NAMALWA (cell line): ENCODE measurements around the gene CAPN13.

Experiments used
- DNase-seq: peaks from one replicate; pipeline ENCODE4 v3.0.0-alpha.2; 2015; ENCODE audit warnings: low spot score

CAPN13 gene

DNA sequence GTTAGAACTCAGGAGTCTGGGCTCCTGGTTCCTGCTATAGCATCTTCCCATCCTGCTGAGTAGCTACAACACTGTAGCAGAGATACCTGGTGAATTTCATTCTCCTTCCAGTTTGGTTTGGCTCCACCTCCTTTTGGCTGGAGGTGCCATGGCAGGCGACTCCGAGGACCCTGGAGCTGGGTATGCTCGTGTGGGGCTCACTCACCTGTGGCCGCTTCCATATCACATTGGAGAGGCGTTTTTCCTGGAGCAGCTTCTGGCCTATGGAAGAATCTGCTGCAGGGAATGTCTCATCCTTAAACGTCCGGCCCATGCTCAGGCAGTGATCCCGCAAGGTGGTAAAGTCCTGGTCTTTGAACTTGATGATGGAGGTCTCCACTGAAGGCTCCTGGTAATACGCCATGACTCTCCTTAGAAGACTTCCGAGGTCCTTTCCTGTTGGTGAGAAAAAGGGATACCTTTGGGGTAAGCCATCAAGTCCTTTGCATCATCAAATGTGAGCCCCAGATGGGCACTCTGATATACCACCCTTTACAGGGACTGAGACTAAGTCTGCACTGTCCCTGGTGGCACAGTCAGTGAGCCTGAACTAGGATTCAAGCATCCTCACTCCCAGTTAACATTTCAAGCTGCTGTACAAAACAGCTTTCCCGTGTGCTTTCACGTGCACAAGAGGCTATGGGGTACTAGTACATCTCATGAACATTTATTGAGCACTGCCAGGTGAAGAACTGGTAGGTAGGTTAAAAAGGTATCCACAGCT lies 20.1 kb downstream of the CAPN13 start:
- DNase-seq, result no peak

DNA sequence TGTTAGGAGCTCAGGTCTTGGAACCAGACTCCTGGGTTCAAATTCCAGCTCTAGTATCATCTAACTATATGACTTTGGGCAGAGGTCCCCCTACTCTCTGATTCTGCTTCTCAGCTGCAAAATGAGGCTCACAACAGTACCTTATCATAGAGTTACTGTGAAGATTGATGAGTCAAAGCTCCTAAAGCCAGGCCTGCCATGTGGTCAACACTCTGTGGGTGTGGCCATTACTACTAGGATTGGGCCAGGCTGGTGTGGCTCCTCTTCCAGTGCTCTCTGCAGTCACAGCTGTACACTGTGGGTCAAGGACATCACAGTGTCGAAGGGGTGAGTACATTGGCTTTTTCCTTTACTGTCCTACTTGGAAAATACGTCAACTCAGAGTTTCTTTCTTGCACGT lies 22.6 kb downstream of the CAPN13 start:
- no peak for DNase-seq

DNA sequence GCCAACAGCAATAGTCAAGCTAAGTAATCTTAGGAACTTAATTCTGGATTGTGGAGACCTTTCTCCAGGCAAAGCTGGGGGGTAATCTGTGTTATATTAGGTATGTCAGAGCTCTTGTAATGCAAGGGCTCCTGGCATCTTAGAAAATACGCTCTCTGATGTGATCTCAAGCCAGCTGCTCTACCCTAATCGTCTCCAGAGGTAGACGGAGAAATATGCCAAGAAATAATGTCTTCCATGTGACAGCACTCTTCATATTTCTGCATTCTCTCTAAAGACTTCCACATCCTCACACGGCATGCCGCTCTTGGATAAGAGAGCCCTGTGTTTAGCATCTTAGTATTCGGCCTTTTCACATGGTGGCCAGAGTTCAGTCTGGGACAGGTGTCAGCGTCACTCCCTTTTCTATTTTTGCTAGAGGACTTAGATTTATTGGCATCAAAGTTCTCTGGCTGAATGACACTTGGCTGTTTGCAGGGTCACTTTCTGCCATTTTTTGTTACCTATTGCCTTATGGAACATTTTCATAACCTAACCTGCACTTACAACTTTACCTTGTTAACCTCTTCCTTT lies 25.2 kb downstream of the CAPN13 start:
- DNase-seq, result no peak

DNA sequence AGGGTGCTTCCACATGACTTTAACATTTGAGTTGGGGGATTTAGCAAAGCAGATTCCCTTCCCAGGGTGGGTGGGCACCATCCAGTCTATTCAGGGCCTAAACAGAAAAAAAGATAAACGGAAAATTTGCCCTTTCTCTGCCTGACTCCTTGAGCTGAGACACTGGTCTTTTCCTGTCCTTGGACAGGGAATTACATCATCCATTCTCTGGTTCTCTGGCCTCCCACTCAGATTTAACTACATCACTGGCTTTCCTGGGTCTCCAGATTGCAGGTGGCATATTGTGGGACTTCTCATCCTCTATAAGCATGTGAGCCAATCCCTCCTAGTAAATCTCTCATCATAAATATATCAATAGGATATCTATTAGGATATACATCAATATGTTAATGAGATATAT lies 25.8 kb downstream of the CAPN13 start:
- no peak for DNase-seq

DNA sequence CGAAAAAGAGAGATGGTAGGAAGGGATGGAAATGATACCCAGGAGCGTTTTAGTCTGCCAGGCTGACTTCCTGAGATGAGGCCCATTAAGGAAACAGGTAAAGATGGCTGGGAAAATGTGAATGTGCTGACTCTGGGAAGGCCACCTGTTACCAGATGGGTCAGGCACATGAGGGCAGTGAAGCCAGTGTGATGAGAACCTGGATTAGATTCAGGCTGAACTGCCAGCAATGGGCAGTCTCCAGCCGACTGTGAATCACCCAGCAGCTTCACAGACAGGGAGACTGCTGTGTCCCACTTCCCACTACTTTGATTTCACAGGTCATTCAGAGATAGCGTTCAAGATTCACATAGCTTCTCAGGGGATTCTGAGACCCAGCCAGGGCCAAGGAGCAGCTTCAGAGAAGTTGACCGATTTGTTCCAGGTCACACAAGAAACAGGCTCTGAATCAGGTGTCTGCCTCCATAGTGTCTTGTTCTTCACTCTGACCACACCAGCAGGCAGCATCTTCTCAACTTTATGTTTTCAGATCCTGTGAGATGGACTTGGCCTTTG lies 26.4 kb downstream of the CAPN13 start:
- no peak for DNase-seq

DNA sequence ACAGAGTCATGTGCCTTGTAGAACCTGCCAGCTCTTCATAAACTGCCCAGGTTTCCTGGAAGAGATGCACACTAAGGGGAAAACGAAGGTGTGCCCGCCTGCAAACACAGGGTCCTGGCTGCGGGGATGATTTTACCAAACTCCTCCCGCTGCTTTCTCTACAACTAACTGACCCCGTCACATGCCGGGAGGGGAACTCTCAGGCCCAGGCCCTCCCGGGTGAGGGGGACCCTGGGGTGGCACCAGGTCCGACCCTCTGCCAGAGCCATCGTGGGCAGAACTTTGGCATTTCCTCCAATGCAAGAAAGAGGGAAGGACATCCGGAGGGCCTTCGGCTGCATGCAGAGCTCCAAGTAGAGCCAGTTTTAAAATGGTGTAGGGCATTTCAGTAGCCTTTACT lies 28.6 kb downstream of the CAPN13 start:
- DNase-seq, result no peak

DNA sequence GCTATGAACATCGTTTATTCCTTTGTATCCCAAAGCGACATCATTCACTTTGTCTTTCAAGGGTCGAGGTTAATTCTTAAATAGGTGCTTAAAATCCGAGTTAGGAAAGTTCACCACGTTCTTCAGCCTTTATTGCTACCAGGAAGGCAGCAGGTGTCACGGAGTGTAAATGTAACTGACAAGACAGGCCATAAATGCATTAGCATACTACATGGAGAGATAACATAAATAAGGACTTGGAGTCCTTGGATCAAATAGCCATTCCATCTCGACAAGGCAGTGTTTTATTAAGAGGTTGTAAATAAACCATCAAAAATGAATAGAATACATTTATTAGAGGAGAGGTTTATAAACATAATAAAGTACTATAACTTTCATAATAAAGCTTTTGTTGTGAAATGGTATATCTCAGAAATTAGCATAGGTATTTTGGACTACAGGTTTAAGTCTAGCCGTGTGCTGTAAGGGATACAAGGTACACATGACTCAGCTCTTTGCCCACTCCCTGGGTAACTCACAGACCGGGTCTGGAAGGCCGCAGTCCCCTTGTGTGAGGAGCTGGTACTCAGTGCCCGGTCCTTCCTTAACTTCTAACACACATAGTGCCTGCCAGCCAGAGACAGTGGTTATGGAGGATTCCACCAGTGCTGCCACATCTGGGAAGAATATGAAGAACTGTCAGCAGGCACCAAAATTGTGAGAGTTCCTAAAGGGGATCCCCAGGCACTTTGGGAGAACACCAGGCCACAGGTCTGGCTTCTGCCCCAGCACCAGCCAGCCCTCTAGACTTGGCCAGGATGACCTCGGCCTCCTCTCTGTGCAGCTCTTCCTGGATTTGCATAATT lies 29.4 kb downstream of the CAPN13 start:
- DNase-seq, result no peak

DNA sequence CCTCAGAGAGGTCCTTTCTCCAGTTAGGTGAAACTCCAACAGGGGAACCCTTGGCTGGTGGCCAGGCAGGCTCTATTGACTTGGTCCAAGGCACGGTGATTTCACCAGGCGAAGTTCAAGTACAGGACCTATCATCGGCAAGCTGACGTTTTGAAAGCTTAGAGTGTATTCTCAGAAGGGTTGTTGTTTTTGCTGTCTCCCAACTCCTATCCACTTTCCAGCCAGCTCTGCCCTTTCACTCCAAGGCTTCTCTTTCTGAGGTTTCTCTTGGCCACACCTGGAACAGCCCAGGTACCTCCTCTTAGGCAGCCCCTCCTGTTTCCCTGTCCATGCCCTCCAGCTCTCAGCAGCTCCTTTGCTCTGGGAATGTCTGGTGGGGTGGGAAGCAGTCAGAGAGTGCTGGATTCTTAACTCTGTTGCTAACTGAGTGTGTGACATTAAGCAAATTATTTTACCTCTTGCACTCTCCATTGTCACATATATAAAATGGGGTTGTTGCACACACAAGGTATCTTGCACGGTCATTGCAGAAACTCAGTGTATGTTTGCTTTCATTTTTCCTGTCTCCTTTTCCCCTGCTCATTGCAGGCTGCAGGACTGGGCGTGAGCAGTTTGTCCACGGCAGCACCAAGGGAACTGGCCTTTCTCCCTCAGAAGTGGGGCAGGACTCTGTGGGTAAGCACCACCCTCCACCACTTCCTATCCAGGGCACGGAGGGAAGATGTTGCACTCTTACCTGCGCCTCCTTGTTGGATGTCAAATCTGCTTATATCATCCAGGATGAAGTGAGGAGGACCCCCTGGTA lies 30.2 kb downstream of the CAPN13 start:
- DNase-seq, result no peak

DNA sequence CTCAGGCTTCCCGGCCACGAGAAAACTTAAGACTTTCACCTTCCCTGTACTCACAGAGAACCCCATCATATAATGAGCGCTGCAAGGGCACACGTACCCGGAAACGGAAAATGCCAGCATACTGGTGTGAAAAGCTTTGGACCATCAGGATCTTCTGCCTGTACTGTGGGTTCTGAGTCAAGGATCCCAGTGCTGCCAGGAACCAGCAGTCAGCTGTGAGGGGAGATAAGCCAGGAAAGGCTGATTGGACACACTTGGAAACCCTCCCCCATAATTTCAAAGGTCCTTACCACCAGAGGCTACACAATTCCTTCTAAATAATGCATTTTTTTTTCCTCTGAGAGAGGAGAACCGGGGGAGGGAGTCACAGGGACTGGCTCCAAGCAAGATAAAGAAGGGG lies 31.4 kb downstream of the CAPN13 start:
- DNase-seq, result no peak

DNA sequence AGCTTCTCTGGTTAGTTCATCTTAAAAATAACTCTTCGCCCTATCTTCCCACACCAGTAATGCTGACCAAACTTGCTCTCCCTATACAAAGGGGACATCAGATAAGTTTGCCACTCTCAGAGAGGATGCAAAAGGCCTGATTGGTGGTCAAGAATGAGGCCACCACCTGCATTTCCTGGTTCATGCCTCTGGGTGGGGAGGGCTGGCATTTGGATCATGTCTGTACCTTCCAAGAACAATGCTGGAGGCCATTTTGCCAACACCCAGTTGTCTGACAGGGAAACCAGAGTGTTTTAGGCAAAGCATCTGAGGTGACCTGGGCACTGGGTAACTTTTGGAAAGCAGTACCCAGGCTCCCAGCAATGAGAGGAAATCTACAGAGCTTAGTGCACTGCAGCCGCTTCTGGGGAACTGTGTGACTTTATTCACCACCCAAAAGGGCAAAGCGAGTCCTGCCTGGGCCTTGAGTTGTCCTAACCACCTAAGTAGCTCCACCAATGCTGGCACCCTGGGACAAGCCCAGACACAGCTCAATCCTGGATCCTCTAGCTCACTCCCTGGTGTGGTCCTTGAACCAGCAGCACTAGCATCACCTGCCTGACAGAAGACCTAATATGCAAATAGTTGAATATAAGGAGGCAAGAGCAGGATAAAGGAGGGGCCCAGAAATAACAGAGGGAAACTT lies 35.1 kb downstream of the CAPN13 start:
- no peak for DNase-seq

DNA sequence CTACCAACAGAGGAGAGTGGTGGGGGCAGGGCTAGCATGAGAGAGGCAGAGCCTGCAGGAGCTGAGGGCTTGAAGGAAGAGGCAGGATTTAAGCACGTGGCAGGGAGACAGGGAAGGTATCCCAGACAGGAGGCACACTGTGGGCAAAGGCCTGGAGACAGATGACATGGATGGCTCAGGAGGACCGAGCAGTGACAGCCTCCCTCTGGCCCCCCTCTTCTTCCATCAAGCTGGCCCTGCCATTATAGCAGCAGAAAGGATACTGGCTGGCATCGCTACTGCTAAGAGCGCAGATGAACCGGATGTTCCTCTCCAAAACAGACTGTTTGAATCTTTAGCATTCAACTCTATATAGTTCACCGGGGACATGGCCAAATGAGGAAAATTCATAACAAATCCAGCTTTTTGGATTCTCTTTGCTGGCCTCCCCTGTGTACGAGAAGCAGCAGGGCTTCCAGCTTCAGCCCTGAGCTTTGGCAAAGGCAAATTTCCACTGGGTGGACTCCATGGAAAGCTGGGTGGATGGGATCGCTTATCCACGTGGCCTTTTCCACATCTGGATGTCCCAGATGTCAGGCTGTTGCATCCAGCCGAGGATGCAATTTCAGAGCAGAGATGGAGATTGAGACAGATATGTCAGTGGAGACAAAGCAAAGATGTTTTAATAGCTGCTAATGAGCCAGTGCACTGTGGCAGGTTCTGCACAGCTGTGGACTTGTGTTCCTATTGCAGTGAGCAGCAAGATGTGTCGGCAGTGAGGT lies 36.2 kb downstream of the CAPN13 start:
- no peak for DNase-seq

DNA sequence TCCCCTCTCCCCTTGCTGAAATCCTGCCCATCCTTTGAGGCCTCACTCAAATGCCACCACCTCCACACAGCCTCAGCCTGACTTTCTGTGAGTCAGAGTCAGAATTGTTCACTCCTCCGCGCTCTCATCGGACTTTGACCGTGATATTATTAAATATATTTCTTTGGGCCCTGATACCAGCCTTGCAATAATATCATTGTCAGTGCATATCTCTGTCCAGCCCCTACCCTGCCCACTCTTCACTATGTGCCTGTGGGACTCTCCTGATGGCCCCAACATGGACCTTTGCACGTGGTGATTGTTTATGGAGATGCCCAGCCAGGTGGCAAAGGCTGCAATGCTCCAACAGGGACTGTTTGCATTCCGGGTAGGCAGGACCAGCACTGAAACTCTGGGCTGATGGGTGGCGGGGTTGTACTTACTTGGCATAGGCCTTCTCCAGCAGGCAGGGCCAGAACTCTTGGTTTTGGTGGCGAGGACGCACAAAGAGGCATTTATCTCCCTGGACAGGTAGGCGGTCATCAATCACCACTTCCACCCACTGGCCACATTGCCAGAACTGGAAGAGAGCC lies 37.3 kb downstream of the CAPN13 start:
- no peak for DNase-seq

DNA sequence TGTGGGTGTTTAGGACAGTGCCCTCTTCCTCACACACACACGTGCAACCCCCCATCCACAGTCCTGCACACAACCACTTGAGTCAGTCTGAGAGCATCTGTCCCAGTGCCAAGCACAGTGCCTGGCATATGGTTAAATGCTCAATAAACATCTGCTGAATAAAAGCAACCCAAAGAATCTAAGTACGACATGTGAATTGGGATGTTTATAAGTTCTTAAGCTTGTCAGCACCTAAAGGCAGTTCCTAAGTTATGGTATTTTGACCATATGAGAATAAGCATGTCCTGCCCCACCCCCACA lies 37.8 kb downstream of the CAPN13 start:
- DNase-seq, result no peak

DNA sequence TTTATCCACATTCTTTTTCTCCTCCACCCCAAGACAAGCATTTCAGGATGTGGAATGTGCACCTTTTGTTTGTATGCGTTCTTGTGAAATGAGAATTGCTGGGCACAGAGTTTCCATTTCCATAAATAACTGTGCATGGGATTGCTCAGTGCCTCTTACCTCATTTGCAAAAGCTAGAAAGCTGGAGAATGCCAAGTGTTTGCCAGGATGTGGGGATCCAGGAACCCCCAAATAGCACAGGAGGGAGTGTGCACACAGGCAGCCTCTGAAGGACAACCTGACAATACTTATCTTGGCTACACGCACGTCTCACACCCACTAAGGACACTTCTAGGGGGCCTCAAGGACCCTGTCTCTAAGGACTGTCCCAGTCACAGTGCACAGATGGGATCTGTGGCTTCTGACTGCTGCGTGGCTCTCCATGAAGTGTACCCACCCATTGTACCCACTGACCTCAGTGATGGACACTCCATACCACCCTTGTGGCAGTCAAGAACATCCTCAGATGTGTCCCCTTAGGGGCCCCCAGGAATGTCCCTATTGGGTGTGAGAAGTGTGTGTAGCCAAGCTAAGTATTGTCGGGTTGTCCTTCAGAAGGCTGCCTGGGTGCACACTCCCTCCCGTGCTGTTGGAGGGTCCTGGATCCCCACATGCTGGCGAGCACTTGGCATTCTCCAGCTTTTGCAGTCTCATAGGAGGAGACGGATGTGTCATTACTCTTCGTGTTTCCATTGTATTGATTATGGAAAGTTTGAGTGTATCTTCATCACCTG lies 38.4 kb downstream of the CAPN13 start:
- no peak for DNase-seq

DNA sequence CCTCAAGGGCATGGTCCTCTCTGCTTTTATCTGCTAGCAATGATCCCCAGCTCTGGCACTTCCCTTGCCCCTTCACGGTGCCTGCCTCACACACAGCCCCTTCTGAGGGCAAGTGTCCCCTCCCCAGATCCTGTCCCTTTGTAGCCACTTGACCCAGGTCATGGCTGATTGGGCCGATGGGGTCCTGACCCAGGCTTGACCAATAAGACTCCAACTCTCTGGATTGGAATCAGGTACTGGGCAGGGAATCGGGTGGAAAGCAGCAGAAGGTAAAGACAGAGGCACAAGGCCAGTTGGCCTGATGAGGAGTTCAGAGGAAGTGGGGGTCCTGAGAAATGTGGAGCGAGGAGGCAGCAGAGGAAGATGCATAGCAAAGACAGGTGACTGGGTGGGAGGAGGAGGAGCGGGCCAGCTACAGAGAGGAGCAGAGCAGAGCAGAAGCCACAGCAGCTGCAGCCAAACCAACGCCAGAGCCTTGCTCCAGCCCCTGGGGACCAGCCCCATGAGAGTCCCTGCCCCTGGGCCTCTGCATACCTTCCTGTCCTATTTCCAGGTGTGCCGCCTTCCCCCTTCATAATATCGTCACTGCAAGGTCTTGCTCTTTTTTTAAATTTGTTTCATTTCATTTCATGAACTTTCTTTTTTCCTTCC lies 39.1 kb downstream of the CAPN13 start:
- no peak for DNase-seq

DNA sequence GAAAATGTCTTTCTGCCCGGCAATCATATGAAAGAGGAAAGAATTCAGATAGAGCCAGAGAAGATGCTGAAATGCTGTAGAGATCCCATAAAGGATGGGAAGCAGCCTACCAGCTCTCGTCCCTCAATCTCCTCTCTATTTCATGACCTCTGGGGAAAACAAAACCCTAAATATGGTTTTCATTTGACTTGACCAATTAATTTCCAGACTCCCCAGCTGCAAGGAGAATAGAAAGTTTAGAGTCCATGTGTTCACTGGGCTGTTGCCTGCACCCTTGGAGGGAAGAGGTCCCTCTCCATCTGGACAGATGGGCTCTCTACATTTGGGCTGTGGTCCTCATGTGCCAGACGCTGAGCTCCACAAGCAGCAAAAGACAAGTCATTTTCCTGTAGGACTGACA lies 40.6 kb downstream of the CAPN13 start:
- DNase-seq, result no peak

DNA sequence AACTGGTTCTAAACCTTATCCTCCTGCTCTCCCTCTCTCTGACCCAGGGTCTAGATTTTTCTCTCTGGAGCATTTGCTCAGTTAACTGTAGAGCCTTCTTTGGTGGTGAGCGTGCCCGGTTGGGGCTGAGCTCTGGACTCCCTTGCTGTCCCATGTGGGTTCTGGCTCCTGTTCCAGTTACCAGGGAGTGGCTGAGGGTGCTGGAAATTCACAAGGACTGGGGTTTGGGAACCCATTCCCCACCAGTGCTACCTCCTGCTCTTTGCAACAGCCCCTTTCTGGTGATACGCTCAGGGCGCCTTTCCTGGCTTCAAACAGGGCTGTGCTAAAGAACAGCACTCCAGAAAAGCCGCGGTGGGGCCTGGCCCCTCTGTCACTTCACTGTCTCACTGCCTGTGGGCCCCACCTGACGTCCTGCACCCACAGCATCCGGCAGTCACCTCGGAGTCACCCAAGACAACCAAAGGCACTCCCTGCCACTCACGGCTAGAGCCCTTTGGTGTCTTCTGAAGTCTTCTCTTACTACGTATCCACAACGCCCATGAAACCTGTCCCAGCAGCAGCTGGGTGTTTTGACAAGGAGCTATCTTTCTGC lies 41.3 kb downstream of the CAPN13 start:
- DNase-seq, result no peak

DNA sequence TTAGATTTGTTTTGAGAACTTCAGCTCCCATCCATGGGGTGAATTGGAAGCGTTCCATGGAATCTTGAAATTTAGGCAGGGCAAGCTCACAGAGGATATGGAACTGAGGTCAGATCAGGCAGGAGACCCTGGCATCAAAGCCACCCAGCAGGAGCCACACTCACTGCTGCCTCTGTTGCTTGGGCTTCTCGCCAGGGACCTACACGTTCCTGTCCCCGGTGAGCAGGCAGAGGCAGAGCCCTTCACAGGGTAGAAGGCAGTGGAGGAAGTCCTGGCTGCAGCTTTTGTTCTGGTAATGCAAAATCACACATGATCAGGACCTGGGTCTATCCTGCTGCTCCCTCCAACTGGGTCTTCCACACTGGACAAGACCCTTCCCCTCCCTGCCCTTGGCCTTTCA lies 42.1 kb downstream of the CAPN13 start:
- no peak for DNase-seq
